Stimulated activated CD4-positive, alpha-beta T cell treated with anti-CD3 and anti-CD28 coated beads, Interleukin-4, amount 100 ng/mL, for 48 hours (primary cell): ENCODE data around the gene ASTN2.

ENCODE experiments used
- DNase-seq, 2 donors: peaks; one replicate each; pipeline ENCODE4 v3.0.0-alpha.2; 2020; ENCODE audit warnings: low read depth in 2 of 2

Gene ASTN2

DNA sequence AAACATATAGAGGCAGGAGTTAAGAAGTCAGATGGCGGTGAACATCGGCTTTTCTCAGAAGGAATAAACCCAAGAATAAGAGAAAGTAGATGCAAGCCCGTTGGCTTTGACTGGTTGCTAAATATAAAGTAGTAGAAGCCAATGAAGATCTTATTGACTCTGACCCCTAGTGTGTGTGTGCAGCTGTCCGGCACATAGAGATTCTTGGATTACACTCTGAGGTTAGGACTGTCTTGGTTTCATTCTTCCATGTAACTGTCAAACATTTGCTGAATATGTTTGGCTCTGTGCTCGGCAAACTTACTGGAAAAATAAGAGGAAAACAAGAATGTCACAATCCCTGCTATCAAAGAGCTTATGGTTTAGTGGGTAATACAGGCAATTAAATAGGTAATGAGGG is 54.9 kb downstream of the ASTN2 start:
- DNase-seq, result no peak

GRCh38 chr9:117355542-117355941 is 59.3 kb downstream of the ASTN2 start:
- DNase-seq, result no peak

GRCh38 chr9:117354997-117355396 is 59.9 kb downstream of the ASTN2 start:
- no peak for DNase-seq

DNA sequence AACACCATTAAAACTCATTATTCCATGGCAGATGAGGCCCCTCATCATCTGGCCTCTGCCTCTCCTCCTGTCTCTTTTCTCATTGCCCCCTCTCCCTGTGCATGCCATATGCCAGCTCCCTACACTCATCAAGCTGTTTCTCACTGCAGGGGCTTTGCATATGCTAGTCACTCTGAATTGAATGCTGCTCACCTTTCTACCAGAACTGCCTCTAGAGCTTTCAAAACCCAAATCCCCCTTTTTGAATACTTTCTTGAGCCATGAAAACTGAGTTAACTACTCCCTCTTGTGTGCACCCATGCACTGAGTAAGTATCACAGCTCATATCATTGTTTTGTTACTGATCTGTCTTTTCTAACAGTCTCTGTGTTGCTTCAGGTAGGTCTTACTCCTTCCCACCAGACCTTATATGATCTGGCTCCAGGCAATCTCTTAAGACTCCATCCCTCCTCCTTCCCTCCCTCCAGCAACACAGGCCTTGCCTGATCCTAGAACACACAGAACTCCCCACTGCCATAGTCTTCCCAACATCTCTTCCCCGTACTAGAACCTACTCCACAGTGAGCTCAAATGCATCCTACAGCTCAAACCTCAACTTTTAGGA is 60.5 kb downstream of the ASTN2 start:
- no peak for DNase-seq

DNA sequence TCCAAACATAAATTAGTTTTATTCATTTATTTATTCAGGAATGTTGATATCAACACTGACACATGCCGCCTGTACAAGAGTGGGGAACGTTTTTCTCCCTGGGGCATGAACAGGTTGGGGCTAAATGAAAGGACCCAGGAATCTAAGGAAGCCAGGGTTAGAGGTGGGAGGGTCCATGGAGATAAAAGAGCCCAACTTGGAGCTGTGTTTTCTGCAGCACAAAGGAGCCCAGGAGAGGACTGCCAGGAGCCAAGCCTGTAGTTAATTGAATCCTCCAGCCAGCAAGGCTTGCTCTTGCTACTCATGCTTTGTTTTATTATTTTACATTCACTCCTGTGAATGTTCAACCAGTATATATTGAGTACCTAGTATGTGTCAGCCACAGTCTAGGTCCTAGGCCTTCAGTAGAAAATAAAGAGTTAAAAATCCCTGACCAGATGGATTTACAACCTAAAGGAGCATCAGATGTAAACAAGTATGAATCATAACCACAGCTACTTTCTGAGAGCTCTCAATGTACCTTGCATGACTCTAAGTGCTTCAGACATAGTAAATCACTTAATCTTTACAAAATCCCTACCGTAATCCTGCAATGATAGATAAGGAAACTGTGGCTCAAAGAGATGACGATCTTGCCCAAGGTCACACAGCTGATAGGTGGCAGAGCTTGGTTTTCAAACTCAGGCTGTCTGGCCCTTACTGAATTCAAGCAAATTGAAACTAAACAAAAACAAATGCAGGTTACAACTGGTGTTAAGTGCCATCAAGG is 69.8 kb downstream of the ASTN2 start:
- DNase-seq, result no peak

- no peak for DNase-seq
Measured at GRCh38 chr9:117343427-117343826, 71.4 kb downstream of the ASTN2 start.

DNA sequence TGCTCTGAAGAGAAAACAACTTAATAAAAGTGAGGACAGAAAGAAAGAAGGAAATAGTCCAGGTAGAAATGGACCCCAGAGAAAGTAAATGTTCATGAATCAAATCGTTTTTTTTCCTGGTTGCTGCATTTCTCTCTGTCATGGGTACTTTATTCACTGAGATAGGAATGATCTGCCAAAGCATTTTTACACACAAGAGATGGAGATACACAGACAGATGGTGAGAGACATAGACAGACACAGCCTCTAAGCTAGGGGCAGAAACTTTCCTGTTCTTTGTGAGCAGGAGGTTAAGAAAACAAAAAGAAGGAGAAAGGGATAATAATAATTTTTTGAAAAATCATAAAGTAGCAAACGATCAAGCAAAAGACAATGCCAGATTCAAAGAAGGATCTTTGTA is 73.7 kb downstream of the ASTN2 start:
- no peak for DNase-seq

GRCh38 chr9:117340422-117340821 is 74.4 kb downstream of the ASTN2 start:
- DNase-seq, result no peak

- no peak for DNase-seq
Measured at GRCh38 chr9:117335837-117336433, 78.9 kb downstream of the ASTN2 start.

GRCh38 chr9:117334101-117334500 is 80.8 kb downstream of the ASTN2 start:
- no peak for DNase-seq

- no peak for DNase-seq
Measured at GRCh38 chr9:117325831-117326230, 89.0 kb downstream of the ASTN2 start.

DNA sequence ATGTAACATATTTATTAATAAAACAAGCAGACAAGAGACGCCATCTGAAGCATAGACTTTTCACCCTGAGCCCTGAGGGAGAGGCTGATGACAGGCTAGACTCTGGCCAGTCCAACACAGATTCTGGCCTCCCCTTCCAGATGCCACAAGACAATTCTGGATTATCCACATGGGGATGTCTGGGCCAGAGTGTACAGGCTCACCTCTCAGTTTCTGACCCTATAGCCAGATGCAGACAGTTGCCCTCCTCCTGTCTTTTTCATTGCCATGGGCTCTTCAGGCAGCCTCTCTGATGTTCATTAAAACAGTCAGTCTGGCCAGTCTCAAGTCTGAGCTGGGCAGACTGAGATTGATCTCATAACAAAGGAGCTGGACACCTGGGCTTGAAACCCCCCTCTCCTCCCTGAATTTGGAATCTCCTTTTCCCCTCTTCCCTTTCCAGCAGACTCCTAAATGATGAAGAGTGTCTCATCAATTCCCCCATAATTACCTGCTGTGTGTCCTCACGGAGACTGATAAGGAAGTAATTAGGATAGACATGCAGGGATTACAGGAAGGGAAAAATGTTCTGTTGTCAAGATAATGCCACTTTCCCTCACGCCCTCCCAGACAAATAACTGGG is 89.6 kb downstream of the ASTN2 start:
- no peak for DNase-seq

DNA sequence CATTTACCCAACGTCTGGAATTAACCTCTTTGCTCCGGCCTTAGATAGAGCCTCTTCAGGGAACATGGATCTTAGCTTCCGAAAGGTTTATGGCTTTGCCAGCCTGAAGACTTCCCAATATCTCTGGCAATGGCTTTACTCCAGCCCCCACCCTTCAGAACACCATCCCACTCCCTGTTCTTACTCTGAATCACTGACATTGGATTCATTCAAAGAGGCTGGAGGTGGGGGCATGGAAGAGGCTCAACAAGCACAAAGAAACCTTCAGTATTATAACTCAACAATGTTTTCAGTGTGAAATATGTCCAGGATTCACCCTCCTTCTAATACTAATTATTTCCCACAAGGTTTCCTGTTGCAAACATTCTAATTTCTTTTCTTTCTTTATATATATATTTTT is 91.5 kb downstream of the ASTN2 start:
- DNase-seq, result no peak

DNA sequence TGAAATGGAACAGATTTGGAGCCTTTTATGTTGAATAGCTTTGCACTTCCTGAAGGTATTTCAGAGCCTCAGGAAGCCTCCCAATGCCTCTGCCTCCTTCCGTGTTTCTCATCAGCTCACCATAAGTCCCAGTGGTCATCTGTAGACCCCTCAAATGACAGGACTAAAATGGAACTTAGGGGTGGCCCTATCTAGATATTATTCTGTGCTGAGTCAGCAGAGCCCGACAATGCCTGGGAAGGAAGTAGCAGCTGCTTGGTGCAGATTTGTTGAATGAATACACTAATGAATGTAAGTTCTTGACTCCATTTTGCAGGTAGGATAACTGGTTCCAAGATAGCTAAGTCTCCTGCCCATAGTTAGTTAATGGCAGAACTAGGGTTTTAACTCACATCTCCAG is 97.7 kb downstream of the ASTN2 start:
- no peak for DNase-seq

GRCh38 chr9:117315236-117315635 is 99.6 kb downstream of the ASTN2 start:
- DNase-seq, result no peak

GRCh38 chr9:117313989-117314388 is 100.9 kb downstream of the ASTN2 start:
- no peak for DNase-seq

- DNase-seq, result no peak
Measured at GRCh38 chr9:117307701-117308100, 107.2 kb downstream of the ASTN2 start.

- no peak for DNase-seq
Measured at GRCh38 chr9:117306032-117306431, 108.8 kb downstream of the ASTN2 start.

DNA sequence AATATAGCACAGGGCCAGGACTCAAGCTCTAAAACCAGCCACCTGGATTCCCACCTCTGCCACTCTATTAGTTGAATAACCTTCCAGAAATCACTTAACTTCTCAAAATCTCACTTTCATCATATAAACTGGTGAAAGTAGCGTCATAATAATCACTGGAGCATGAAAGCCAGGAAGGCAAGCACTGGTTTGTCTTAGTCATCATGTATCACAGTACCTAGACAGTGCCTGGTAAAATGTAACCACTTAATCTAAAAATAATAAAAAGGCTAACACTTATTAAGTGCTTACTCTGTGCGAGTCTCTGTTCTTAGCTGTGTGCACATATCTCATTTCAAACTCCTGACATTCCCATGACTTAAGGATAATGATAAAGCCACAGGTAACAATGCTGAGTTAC is 109.4 kb downstream of the ASTN2 start:
- no peak for DNase-seq

GRCh38 chr9:117304549-117304948 is 110.3 kb downstream of the ASTN2 start:
- DNase-seq, result no peak

DNA sequence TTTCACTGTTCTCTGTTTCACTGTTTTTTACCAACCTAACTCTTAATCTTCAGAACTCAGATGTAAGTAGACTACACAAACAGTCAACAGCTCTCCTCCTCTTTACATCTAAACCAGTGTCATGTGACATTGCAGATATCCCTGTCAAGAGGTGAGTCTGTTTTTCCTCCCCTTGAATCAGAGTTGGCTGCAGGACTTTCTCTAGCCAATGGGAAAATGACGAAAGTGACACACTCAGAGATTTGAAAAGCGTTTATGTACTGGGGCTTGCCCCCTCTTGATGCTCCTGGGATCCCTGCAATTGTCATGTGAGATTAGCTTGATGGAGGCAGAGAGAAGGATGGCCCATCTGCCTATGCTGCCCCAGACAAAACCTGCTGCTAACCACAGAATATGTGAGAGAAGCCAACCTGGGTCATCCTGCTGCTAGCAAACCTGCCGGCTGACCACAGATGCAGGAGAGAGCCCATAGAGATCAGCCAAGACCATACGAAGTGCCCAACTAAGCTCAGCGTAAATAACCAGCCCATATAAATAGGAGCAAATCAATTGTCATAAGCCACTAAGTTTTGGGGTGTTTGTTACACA is 111.1 kb downstream of the ASTN2 start:
- DNase-seq, result no peak

- no peak for DNase-seq
Measured at GRCh38 chr9:117302487-117302886, 112.4 kb downstream of the ASTN2 start.
